ENCODE results near the gene SFRP4. TPM values are rescaled to one million over a fixed set of nuclear protein-coding genes. Genes with fewer than 3 reads are reported as not detected.

SFRP4 gene
- total and polyA plus RNA-seq, 4 donors: under 0.01 to 0.28 (median 0.19) TPM

DNA sequence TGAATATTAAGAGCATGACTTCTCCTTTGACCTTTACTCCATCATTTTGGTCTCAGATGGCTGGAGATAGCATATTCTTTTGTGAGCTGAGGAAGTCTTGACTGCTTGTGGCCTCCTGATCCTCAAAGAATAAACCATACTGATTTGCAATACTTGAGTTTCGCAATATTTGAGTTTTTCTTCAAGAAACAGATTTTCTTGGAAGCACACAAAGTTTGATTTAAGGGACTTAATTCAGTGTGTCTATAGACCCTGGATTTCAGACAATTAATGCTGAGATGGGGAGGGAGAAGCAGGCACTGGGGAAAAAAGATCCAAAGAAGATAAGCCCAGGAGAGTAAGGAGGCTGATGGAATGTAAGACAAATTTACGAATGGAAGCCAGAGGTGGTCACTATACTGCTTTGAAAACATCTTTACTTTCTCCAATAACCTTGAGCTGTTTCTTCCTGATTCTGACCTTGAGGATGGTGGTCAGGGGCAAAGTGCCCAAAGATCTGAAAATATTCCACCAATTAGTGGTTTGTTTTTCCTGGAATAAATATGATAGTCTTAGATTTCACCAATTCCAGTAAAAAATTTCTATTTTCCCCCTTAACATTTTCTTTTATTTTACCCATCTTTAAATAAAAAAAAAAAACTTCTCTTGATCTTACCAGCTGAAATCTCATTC lies 11.3 kb upstream of the SFRP4 start:
- WGBS: 98% methylated on average over 2 of the region's 2 CpGs
- Histone ChIP-seq H3K27me3 (ENCODE audit: control insufficient read depth in 4 of 4, insufficient read depth in 4 of 4, low read length in 3 of 4) (no peaks in the 10 kb centered on the region), H3K4me3 (ENCODE audit: low read depth in 1 of 3, low read length in 3 of 3) (no peak overlapping the region), H3K4me1 (ENCODE audit: control insufficient read depth in 4 of 4, insufficient read depth in 4 of 4, low read length in 3 of 4) (peaks cover 0 to under 1% (median 0%) of the 10 kb centered on the region in 4 donors), H3K9me3 (ENCODE audit: control insufficient read depth in 4 of 4, low read length in 3 of 4) (peaks cover 0 to 4% (median 0%) of the 10 kb centered on the region in 4 donors), H3K36me3 (ENCODE audit: control insufficient read depth in 4 of 4, insufficient read depth in 3 of 4, low read depth in 1 of 4, low read length in 3 of 4) (no peaks in the 10 kb centered on the region), H3K27ac (ENCODE audit: low read depth in 1 of 2, low read length in 2 of 2) (no peak overlapping the region), H3K9ac (ENCODE audit: low read depth in 1 of 2, low read length in 2 of 2) (no peak overlapping the region)
- no peak for DNase-seq (ENCODE audit: low spot score)
- TF ChIP-seq FOXA2 (IDR thresholded peaks at IDR 0.05) (no peak), HNF4A (conservative IDR thresholded peaks at IDR 0.05) (no peak), NR2F2 (IDR thresholded peaks at IDR 0.05) (no peak)
- TF ChIP-seq, protein P1, sequence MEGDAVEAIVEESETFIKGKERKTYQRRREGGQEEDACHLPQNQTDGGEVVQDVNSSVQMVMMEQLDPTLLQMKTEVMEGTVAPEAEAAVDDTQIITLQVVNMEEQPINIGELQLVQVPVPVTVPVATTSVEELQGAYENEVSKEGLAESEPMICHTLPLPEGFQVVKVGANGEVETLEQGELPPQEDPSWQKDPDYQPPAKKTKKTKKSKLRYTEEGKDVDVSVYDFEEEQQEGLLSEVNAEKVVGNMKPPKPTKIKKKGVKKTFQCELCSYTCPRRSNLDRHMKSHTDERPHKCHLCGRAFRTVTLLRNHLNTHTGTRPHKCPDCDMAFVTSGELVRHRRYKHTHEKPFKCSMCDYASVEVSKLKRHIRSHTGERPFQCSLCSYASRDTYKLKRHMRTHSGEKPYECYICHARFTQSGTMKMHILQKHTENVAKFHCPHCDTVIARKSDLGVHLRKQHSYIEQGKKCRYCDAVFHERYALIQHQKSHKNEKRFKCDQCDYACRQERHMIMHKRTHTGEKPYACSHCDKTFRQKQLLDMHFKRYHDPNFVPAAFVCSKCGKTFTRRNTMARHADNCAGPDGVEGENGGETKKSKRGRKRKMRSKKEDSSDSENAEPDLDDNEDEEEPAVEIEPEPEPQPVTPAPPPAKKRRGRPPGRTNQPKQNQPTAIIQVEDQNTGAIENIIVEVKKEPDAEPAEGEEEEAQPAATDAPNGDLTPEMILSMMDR (IDR thresholded peaks at IDR 0.05; ENCODE audit: low read depth, low read length, missing input control): no peak

DNA sequence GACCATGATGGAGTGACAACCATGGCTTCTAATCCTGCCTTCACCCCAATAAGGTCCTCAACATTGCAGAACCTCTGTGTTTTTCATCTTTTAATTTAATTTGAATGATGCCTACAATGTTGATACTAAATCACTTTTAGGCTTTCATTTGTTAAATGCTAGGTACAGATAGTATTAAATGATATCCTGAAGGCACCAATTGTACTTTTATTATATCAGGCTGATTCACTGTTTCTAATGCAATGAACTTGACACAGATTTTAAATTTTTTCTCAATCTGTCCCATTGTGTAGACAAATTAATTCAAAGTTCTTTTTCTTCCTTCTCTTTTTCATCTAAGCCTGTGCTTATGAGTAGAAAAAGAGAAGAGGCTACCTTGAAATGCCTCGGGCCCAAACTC lies 9.0 kb upstream of the SFRP4 start:
- no peak for TF ChIP-seq FOXA1 (IDR thresholded peaks at IDR 0.05)
- TF ChIP-seq HNF4G (IDR thresholded peaks at IDR 0.05): no peak
- no peak for TF ChIP-seq SP1 (IDR thresholded peaks at IDR 0.05)
- no peak for TF ChIP-seq TAF1 (conservative IDR thresholded peaks at IDR 0.05)
- TF ChIP-seq FOXA2 (IDR thresholded peaks at IDR 0.05): no peak
- TF ChIP-seq, protein P2, sequence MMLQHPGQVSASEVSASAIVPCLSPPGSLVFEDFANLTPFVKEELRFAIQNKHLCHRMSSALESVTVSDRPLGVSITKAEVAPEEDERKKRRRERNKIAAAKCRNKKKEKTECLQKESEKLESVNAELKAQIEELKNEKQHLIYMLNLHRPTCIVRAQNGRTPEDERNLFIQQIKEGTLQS (IDR thresholded peaks at IDR 0.05): no peak
- TF ChIP-seq RAD21 (IDR thresholded peaks at IDR 0.05): no peak
- TF ChIP-seq EGR1 (IDR thresholded peaks at IDR 0.05; ENCODE audit: low read depth in 2 of 2): no peak
- no peak for TF ChIP-seq JUND (IDR thresholded peaks at IDR 0.05)
- TF ChIP-seq, protein P1 (IDR thresholded peaks at IDR 0.05; ENCODE audit: low read depth, low read length, missing input control): no peak
- TF ChIP-seq YY1 (IDR thresholded peaks at IDR 0.05): no peak
- Histone ChIP-seq H3K36me3 (ENCODE audit: control insufficient read depth in 4 of 4, insufficient read depth in 3 of 4, low read depth in 1 of 4, low read length in 3 of 4) (no peaks in the 10 kb centered on the region), H3K4me1 (ENCODE audit: control insufficient read depth in 4 of 4, insufficient read depth in 4 of 4, low read length in 3 of 4) (peaks cover 4 to 11% (median 6%) of the 10 kb centered on the region in 4 donors), H3K9me3 (ENCODE audit: control insufficient read depth in 4 of 4, low read length in 3 of 4) (peaks cover 0 to 4% (median 0%) of the 10 kb centered on the region in 4 donors), H3K27ac (ENCODE audit: low read depth in 1 of 2, low read length in 2 of 2) (no peak overlapping the region), H3K9ac (ENCODE audit: low read depth in 1 of 2, low read length in 2 of 2) (no peak overlapping the region), H3K4me3 (ENCODE audit: low read depth in 1 of 3, low read length in 3 of 3) (no peak overlapping the region), H3K27me3 (ENCODE audit: control insufficient read depth in 4 of 4, insufficient read depth in 4 of 4, low read length in 3 of 4) (no peaks in the 10 kb centered on the region)
- WGBS: 94% methylated on average over 1 of the region's 1 CpG
- no peak for DNase-seq (ENCODE audit: low spot score)

DNA sequence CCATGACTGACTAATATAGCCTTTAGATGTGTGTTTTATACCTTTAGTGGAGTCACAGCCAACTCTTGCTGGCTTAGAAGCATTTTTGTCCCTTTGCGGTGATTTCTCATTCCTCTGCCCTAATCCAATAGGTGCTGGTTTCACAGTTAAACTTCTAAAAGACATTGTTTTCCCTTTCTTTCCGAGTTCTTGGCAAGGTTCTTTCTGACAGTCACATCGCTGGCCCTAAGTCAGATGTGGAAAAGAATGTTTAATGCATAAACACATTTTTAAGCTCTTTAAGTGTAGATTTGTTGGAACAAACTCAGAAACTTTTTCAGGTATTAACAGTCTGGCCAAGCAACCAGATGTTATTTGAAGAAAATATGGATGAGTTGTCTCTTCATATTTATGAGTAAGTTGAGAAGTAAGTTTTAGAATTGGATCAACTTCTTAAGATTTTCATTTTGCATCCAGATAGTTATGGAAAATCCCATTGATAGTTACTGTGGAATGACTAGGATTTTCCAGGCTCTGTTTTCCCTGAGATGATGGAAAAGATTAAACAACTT lies 7.9 kb upstream of the SFRP4 start:
- H3K9me3 ChIP-seq (ENCODE audit: control insufficient read depth in 4 of 4, low read length in 3 of 4): peaks cover 0 to 4% (median 0%) of the 10 kb centered on the region in 4 donors
- H3K9ac ChIP-seq (ENCODE audit: low read depth in 1 of 2, low read length in 2 of 2): no peak overlapping the region
- H3K4me3 ChIP-seq (ENCODE audit: low read depth in 1 of 3, low read length in 3 of 3): no peak overlapping the region
- H3K4me1 ChIP-seq (ENCODE audit: control insufficient read depth in 4 of 4, insufficient read depth in 4 of 4, low read length in 3 of 4): peaks cover 4 to 15% (median 7%) of the 10 kb centered on the region in 4 donors
- no peak for DNase-seq (ENCODE audit: low spot score)
- 90% methylated on average over 3 of the region's 3 CpGs for WGBS
- H3K36me3 ChIP-seq (ENCODE audit: control insufficient read depth in 4 of 4, insufficient read depth in 3 of 4, low read depth in 1 of 4, low read length in 3 of 4): no peaks in the 10 kb centered on the region
- H3K27me3 ChIP-seq (ENCODE audit: control insufficient read depth in 4 of 4, insufficient read depth in 4 of 4, low read length in 3 of 4): no peaks in the 10 kb centered on the region
- H3K27ac ChIP-seq (ENCODE audit: low read depth in 1 of 2, low read length in 2 of 2): no peak overlapping the region
- TF ChIP-seq RAD21 (IDR thresholded peaks at IDR 0.05): no peak
- no peak for TF ChIP-seq TAF1 (conservative IDR thresholded peaks at IDR 0.05)
- no peak for TF ChIP-seq NR2F2 (IDR thresholded peaks at IDR 0.05)
- no peak for TF ChIP-seq JUND (IDR thresholded peaks at IDR 0.05)
- TF ChIP-seq, protein P3, sequence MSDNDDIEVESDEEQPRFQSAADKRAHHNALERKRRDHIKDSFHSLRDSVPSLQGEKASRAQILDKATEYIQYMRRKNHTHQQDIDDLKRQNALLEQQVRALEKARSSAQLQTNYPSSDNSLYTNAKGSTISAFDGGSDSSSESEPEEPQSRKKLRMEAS (IDR thresholded peaks at IDR 0.05): no peak
- TF ChIP-seq, protein P1 (IDR thresholded peaks at IDR 0.05; ENCODE audit: low read depth, low read length, missing input control): no peak
- no peak for TF ChIP-seq GABPA (IDR thresholded peaks at IDR 0.05 in 1 of 2, conservative IDR thresholded peaks at IDR 0.05 in 1 of 2)
- no peak for TF ChIP-seq HNF4A (conservative IDR thresholded peaks at IDR 0.05)
- no peak for TF ChIP-seq YY1 (IDR thresholded peaks at IDR 0.05)
- TF ChIP-seq EGR1 (IDR thresholded peaks at IDR 0.05; ENCODE audit: low read depth in 2 of 2): no peak
- TF ChIP-seq, protein P2 (IDR thresholded peaks at IDR 0.05): no peak
- no peak for TF ChIP-seq RXRA (IDR thresholded peaks at IDR 0.05)
- no peak for TF ChIP-seq FOXA1 (IDR thresholded peaks at IDR 0.05)
- TF ChIP-seq HNF4G (IDR thresholded peaks at IDR 0.05): no peak
- TF ChIP-seq SP1 (IDR thresholded peaks at IDR 0.05): no peak
- no peak for TF ChIP-seq FOXA2 (IDR thresholded peaks at IDR 0.05)

All from liver (tissue), 9 donors.